K562 (cell line): ENCODE data around the gene HPX. TPM values are rescaled to one million over a fixed set of nuclear protein-coding genes. Genes with fewer than 3 reads are reported as not detected.

ENCODE experiments used
- ATAC-seq: fragments of 200-7000 bp; cut with Tn5 transposase; 3 replicates; pipeline ENCODE4 v1.9.1; 2020; ENCODE audit warnings: moderate library complexity
- BruUV-seq: library from RNA; stranded (reverse); fragments of 400-500 nt; replicated peaks from 2 replicates; lab custom pipeline; 2021; lab: Mats Ljungman, UMichigan
- CTCF ChIA-PET: fragments of 300-600 bp; formaldehyde crosslinking; extraction: SDS; loops from one replicate; lab custom pipeline; 2021; ENCODE audit warnings: low intra/inter-chr PET ratio; lab: Yijun Ruan, JAX
- POLR2A ChIA-PET: fragments of 300-600, 350-650 bp; sonication (Branson Sonifier 250); formaldehyde crosslinking; extraction: SDS; loops from one replicate; lab custom pipeline; 2021; ENCODE audit warnings: antibody characterized with exemption, inconsistent platforms; lab: Yijun Ruan, JAX
- DNase-seq, 4 experiments: peaks; one replicate each; pipeline versions ENCODE4 v3.0.0 to v3.0.0-alpha.2; 2011 to 2018; ENCODE audit warnings: low spot score in 3 of 4, mixed read lengths in 3 of 4; ENCODE audit errors: extremely low read depth in 1 of 4
- FAIRE-seq: peaks from 2 replicates; lab custom pipeline; 2011; peaks lifted over from hg19 to GRCh38; lab: Jason Lieb, UNC
- H2AFZ ChIP-seq: 2 replicates; pipeline ENCODE4 v1.6.0; 2011; ENCODE audit warnings: low read depth, low read length, control low read depth, inconsistent platforms
- H3K27ac ChIP-seq: fragments of 200-600 bp; 3 replicates; pipeline ENCODE4 v1.8.0; 2011; ENCODE audit warnings: low read depth, mild to moderate bottlenecking, control low read depth, inconsistent platforms, low read length, moderate library complexity, mixed read lengths; ENCODE audit errors: extremely low read depth
- H3K27me3 ChIP-seq, 2 experiments: fragments of 300-600 bp in 1 of 2; 2 replicates in 1 of 2; 3 replicates in 1 of 2; pipeline versions ENCODE4 v1.6.0 to v1.8.0; 2011; ENCODE audit warnings: inconsistent platforms in 2 of 2, low read length in 2 of 2, mild to moderate bottlenecking in 1 of 2, mixed read lengths in 1 of 2, moderate library complexity in 1 of 2; ENCODE audit not compliant: control insufficient read depth in 2 of 2, insufficient read depth in 2 of 2
- H3K36me3 ChIP-seq: fragments of 300-600 bp; 3 replicates; pipeline ENCODE4 v1.8.0; 2011; ENCODE audit warnings: mild to moderate bottlenecking, low read length, inconsistent platforms; ENCODE audit not compliant: control insufficient read depth, insufficient read depth
- H3K4me1 ChIP-seq, 2 experiments: fragments of 200-600 bp in 1 of 2; replicated peaks in 1 of 2; 2 replicates in 1 of 2; 3 replicates in 1 of 2; pipeline versions ENCODE4 v1.5.1 to v1.8.0; 2011; ENCODE audit warnings: inconsistent platforms in 2 of 2, low read length in 2 of 2, mild to moderate bottlenecking in 1 of 2, mixed read lengths in 1 of 2, moderate library complexity in 1 of 2; ENCODE audit not compliant: control insufficient read depth in 2 of 2, insufficient read depth in 2 of 2
- H3K4me2 ChIP-seq: 2 replicates; pipeline ENCODE4 v1.6.1; 2011; ENCODE audit warnings: low read length, control low read depth, inconsistent platforms, mixed read lengths; ENCODE audit not compliant: insufficient read depth
- H3K4me3 ChIP-seq: fragments of 200-600 bp; sonication (generic), shearing (Covaris generic); 2 replicates; pipeline ENCODE4 v1.5.1; 2016; ENCODE audit warnings: control low read depth, inconsistent platforms
- H3K79me2 ChIP-seq: fragments of 200-600 bp; 3 replicates; pipeline ENCODE4 v1.8.0; 2011; ENCODE audit warnings: low read length, inconsistent platforms; ENCODE audit not compliant: control insufficient read depth, insufficient read depth
- H3K9ac ChIP-seq, 2 experiments: 2 replicates each; pipeline versions ENCODE4 v1.6.0 to v1.6.1; 2011; ENCODE audit warnings: low read depth in 2 of 2, low read length in 2 of 2, control low read depth in 1 of 2, inconsistent platforms in 1 of 2, mild to moderate bottlenecking in 1 of 2, mixed read lengths in 1 of 2; ENCODE audit not compliant: insufficient read depth in 1 of 2
- H3K9me1 ChIP-seq: one replicate; pipeline ENCODE4 v1.6.0; 2011; ENCODE audit warnings: inconsistent platforms, mild to moderate bottlenecking, low read length, moderate library complexity; ENCODE audit not compliant: control insufficient read depth, insufficient read depth
- H3K9me3 ChIP-seq: replicated peaks from 2 replicates; pipeline ENCODE4 v1.5.1; 2011; ENCODE audit warnings: low read depth, low read length, inconsistent platforms; ENCODE audit not compliant: control insufficient read depth, insufficient read depth
- H4K20me1 ChIP-seq: replicated peaks from 2 replicates; pipeline ENCODE4 v1.6.1; 2011; ENCODE audit warnings: low read length, inconsistent platforms, mixed read lengths; ENCODE audit not compliant: control insufficient read depth, insufficient read depth
- ARNT ChIP-seq, 2 experiments: fragments of 450-650 bp; IDR thresholded peaks; 2 replicates each; pipeline ENCODE4 v1.6.1; 2016; ENCODE audit warnings: mild to moderate bottlenecking in 1 of 2
- CXXC5 ChIP-seq: fragments of 250-450 bp; sonication (Bioruptor Pico); IDR thresholded peaks from 2 replicates; pipeline ENCODE4 v1.8.0; 2022; ENCODE audit warnings: inconsistent platforms, mild to moderate bottlenecking, moderate library complexity
- DIDO1 ChIP-seq: fragments of 450-650 bp; IDR thresholded peaks from 2 replicates; pipeline ENCODE4 v1.6.1; 2016; ENCODE audit warnings: low read depth, missing biosample characterization, missing genetic modification characterization
- POU5F1 ChIP-seq: fragments of 150-350 bp; IDR thresholded peaks from 2 replicates; pipeline ENCODE4 v1.6.1; 2014; ENCODE audit warnings: borderline replicate concordance, low read length, low read depth, mild to moderate bottlenecking; ENCODE audit not compliant: partially characterized antibody
- PRMT5 ChIP-seq: sonication (generic); formaldehyde crosslinking; IDR thresholded peaks from 2 replicates; pipeline ENCODE4 v1.5.0; 2020; ENCODE audit warnings: missing genetic modification reagents
- SMARCE1 ChIP-seq: fragments of 450-650 bp; IDR thresholded peaks from 2 replicates; pipeline ENCODE4 v1.7.1; 2016; ENCODE audit warnings: mild to moderate bottlenecking
- TARDBP ChIP-seq: fragments of 450-650 bp; IDR thresholded peaks from 2 replicates; pipeline ENCODE4 v1.6.1; 2016
- TEAD1 ChIP-seq, 2 experiments: fragments of 450-650 bp in 1 of 2; sonication (generic) in 1 of 2; formaldehyde crosslinking; IDR thresholded peaks; 2 replicates each; pipeline versions ENCODE4 v1.4.0 to v1.8.0; 2020 to 2022; ENCODE audit warnings: mild to moderate bottlenecking in 2 of 2, missing genetic modification reagents in 1 of 2
- whole genome bisulfite sequencing: fragments of 100-300 bp; shearing (Covaris generic); methylation state at CpG from one replicate; pipeline ENCODE4 v1.1.6; 2016; ENCODE audit warnings: low coverage, mixed read lengths; ENCODE audit not compliant: insufficient coverage; ENCODE audit errors: missing lambda C conversion rate; 5-methylcytosine and 5-hydroxymethylcytosine counted together
- in situ Hi-C: fragments of 300-500 bp; cut with MboI; formaldehyde crosslinking; loops from 4 replicates; pipeline ENCODE4 v1.15.0; 2018; ENCODE audit warnings: inconsistent platforms, mixed read lengths
- intact Hi-C: fragments of 100-400 bp; cut with micrococcal nuclease; formaldehyde crosslinking; loops from 2 replicates; pipeline ENCODE4 v1.14.2; 2022
- polyA plus RNA-seq, 8 experiments: library from polyadenylated mRNA; depleted of rRNA in 4 of 8; stranded (reverse) in 5 of 8; unstranded in 3 of 8; fragments of >200 nt; fragmentation: Nextera tagmentation in 2 of 8; fragmentation: Illumina TruSeq in 1 of 8; extraction: Ambion mirVana in 2 of 8; extraction: Trizol in 1 of 8; gene quantifications; 2 replicates each; pipeline versions ENCODE4 v1.2.1 to v1.2.3, GENCODE V29; 2011 to 2014; ENCODE audit warnings: inconsistent platforms in 1 of 8, missing spikeins in 1 of 8
- total RNA-seq, 7 experiments: library from RNA; depleted of rRNA in 6 of 7; stranded (reverse); fragments of >200 nt in 6 of 7; fragmentation: Illumina TruSeq in 2 of 7; extraction: Trizol in 2 of 7; gene quantifications; 2 replicates each; pipeline versions ENCODE4 v1.2.1 to v1.2.3, GENCODE V29; 2011 to 2021; ENCODE audit warnings: low replicate concordance in 1 of 7
- TF ChIP-seq, protein P1 (sequence below): conservative IDR thresholded peaks from 2 replicates; pipeline ENCODE4 v1.6.1; 2011; ENCODE audit warnings: low read depth, mild to moderate bottlenecking, low read length; ENCODE audit not compliant: control insufficient read depth
- TF ChIP-seq, protein P2 (sequence below): sonication (generic); formaldehyde crosslinking; IDR thresholded peaks from 2 replicates; pipeline ENCODE4 v1.9.0; 2022; ENCODE audit warnings: mild to moderate bottlenecking, missing genetic modification reagents
- TF ChIP-seq, protein P3 (sequence below): fragments of 250-450 bp; sonication (Bioruptor Pico); IDR thresholded peaks from 2 replicates; pipeline ENCODE4 v1.4.0; 2020; ENCODE audit warnings: mild to moderate bottlenecking

Gene HPX
- total and polyA plus RNA-seq, 9 of the 15 experiments (the other 6 are each of a cell fraction or from before 2014, with no cell fraction given): 0.12 to 1.2 (median 0.49) TPM; not detected in 1

DNA sequence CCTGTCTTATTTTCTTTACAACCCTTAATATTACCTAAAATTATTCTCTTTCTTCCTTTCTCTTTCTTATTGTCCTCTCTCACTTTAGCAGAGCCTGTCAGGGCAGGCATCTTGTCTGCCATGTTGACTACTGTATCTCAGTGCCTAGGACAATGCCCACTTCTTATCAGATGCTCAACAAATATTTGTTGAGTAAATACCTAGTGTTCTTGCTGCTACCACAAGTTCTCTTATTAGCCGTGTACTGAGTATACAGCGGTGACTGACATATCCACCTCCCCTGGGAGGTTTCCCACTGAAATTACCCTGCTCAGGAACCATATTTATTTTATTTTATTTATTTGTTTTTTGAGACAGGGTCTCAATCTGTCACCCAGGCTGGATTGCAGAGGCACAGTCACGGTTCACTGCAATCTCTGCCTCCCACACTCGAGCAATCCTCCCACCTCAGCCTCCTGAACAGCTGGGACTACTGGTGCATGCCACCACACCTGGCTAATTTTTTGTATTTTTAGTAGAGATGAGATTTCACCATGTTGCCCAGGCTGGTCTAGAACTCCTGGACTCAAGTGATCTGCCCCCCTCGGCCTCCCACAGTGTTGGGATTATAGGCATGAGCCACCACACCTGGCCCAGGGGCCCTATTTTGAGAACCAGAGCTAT lies 6.7 kb downstream of the HPX start:
- FAIRE-seq: no peak
- POLR2A ChIA-PET: interaction anchor here (0.6 to 1.7 kb wide), 3 partner anchors 8 to 169 kb away, joined by 3 to 5 read pairs (median 3); partner anchors contain the start of genes APBB1, ILK and RRP8
- intact Hi-C loops: no loop called here

More for the DNA sequence above, 6.7 kb downstream of the HPX start:
- Histone ChIP-seq H3K27me3 (peaks cover 12 to 34% of the 10 kb centered on the region in 2 experiments; a peak in 3 of 5 replicates), H3K4me2 (no peak overlapping the region), H3K27ac (no peak overlapping the region), H3K9me1 (no peaks in the 10 kb centered on the region), H2AFZ (no peak overlapping the region), H3K4me1 (peaks cover 0 to 3% of the 10 kb centered on the region in 2 experiments; a peak in 3 of 5 replicates), H3K79me2 (no peaks in the 10 kb centered on the region), H3K36me3 (no peaks in the 10 kb centered on the region), H3K9me3 (no peaks in the 10 kb centered on the region), H4K20me1 (no peaks in the 10 kb centered on the region), H3K4me3 (no peak overlapping the region), H3K9ac (no peak overlapping the region)
- WGBS: 1% methylated on average over 5 of the region's 5 CpGs
- ATAC-seq (no peak), DNase-seq (no peak)
- TF ChIP-seq TARDBP: no peak
- no peak for TF ChIP-seq POU5F1
- no peak for TF ChIP-seq TEAD1 (CRISPR knock-in tag; IDR thresholded peaks at IDR 0.05)
- TF ChIP-seq, protein P1, sequence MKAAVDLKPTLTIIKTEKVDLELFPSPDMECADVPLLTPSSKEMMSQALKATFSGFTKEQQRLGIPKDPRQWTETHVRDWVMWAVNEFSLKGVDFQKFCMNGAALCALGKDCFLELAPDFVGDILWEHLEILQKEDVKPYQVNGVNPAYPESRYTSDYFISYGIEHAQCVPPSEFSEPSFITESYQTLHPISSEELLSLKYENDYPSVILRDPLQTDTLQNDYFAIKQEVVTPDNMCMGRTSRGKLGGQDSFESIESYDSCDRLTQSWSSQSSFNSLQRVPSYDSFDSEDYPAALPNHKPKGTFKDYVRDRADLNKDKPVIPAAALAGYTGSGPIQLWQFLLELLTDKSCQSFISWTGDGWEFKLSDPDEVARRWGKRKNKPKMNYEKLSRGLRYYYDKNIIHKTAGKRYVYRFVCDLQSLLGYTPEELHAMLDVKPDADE: no peak
- no peak for TF ChIP-seq SMARCE1
- TF ChIP-seq, protein P2, sequence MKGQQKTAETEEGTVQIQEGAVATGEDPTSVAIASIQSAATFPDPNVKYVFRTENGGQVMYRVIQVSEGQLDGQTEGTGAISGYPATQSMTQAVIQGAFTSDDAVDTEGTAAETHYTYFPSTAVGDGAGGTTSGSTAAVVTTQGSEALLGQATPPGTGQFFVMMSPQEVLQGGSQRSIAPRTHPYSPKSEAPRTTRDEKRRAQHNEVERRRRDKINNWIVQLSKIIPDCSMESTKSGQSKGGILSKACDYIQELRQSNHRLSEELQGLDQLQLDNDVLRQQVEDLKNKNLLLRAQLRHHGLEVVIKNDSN (CRISPR knock-in tag): no peak
- no peak for TF ChIP-seq ARNT (IDR thresholded peaks at IDR 0.05)
- no peak for TF ChIP-seq DIDO1 (tag)
- TF ChIP-seq CXXC5: no peak
- TF ChIP-seq PRMT5: no peak
- TF ChIP-seq, protein P3, sequence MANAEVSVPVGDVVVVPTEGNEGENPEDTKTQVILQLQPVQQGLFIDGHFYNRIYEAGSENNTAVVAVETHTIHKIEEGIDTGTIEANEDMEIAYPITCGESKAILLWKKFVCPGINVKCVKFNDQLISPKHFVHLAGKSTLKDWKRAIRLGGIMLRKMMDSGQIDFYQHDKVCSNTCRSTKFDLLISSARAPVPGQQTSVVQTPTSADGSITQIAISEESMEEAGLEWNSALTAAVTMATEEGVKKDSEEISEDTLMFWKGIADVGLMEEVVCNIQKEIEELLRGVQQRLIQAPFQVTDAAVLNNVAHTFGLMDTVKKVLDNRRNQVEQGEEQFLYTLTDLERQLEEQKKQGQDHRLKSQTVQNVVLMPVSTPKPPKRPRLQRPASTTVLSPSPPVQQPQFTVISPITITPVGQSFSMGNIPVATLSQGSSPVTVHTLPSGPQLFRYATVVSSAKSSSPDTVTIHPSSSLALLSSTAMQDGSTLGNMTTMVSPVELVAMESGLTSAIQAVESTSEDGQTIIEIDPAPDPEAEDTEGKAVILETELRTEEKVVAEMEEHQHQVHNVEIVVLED (CRISPR knock-in tag): no peak
- in situ Hi-C loops: no loop called here
- CTCF ChIA-PET: no interaction called here
- BruUV-seq: no TSS peak
